Body of pancreas (tissue), 4 donors: ENCODE measurements around the gene CD248.

Source experiments
- POLR2A ChIP-seq, 3 donors: fragments of 450-650 bp; IDR thresholded peaks; one replicate each; pipeline ENCODE4 v1.6.1; 2016; ENCODE audit warnings: antibody characterized with exemption in 3 of 3, mild to moderate bottlenecking in 2 of 3
- TF ChIP-seq, protein P1 (sequence below), 7 experiments: fragments of 450-650 bp in 4 of 7; fragments of 200-600 bp in 3 of 7; sonication (generic) in 3 of 7; IDR thresholded peaks; one replicate each; pipeline ENCODE4 v1.5.1; 2016 to 2019; ENCODE audit warnings: antibody characterized with exemption in 7 of 7

DNA sequence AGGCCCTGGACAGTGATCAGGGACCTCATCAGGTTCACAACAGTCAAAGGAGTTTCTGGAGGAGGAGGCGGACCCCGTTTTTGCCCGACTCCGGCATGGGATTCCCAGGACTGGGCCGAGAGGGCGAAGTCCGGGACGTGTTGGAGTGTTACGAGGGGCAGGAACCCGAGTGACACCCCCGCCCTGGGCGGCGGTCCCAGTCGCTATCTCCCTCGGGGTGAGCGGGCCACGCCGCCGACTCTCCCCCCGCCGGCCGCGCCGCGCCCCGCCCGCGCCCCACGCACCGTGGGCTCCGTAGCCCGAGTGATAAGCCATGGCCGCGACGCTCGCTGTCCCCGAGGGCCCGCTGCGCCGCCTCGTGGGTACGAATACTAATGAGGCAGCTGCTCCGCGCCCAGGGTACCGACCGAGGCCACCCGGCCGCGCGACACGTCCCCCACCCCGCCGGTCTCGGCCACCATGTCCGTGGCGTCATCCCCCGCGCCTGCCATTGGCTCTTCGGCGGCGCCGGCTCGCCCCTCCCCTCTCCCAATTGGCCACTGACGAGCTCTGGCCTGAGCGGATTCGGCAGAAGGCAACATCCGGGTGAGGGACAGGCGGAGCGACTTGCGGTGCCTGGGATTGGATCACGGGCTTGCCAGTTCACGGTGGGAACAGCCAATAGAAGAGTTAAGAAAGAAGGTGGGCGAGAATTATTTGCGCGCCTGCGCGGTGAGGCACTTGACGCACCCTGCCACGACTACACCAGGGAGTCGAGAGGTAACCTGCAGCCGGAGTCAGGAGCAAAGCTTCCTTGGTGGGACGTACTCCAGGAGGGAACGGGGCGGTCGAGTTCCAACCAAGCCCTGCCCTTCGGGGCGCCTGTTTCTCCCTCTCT is 27.9 kb downstream of the CD248 start, which contains the start of gene YIF1A:
- TF ChIP-seq, protein P1, sequence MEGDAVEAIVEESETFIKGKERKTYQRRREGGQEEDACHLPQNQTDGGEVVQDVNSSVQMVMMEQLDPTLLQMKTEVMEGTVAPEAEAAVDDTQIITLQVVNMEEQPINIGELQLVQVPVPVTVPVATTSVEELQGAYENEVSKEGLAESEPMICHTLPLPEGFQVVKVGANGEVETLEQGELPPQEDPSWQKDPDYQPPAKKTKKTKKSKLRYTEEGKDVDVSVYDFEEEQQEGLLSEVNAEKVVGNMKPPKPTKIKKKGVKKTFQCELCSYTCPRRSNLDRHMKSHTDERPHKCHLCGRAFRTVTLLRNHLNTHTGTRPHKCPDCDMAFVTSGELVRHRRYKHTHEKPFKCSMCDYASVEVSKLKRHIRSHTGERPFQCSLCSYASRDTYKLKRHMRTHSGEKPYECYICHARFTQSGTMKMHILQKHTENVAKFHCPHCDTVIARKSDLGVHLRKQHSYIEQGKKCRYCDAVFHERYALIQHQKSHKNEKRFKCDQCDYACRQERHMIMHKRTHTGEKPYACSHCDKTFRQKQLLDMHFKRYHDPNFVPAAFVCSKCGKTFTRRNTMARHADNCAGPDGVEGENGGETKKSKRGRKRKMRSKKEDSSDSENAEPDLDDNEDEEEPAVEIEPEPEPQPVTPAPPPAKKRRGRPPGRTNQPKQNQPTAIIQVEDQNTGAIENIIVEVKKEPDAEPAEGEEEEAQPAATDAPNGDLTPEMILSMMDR (IDR thresholded peaks at IDR 0.05) = peak in 2 of 7 experiments; percentile 9 to 23
- peak; percentile 96 to 97 (median 97) for TF ChIP-seq POLR2A (IDR thresholded peaks at IDR 0.05)
